Central memory CD4-positive, alpha-beta T cell (primary cell): Measurements from ENCODE around the gene KBTBD8.

Experiments
- DNase-seq: peaks from one replicate; pipeline ENCODE4 v3.0.0; 2022

KBTBD8 gene

DNA sequence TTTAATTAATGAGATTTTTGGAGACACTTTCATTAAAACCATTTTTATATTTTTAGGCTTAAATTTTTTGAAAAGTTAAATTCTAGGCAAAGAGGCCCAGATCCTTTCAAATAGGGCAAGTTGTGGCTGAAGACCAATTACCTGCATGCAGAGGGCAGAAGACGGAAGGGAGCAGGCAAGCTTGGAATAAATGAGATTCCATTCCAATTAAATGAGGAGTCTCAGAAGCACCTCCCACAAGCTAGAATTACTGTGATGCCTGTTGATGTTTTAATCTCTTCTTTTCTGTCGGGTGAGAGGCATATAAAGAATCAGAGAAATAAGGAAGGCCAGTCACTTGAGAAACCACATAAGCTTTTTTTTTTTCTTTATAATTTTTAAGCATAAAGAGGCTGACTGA is 46.8 kb downstream of the KBTBD8 start:
- no peak for DNase-seq

DNA sequence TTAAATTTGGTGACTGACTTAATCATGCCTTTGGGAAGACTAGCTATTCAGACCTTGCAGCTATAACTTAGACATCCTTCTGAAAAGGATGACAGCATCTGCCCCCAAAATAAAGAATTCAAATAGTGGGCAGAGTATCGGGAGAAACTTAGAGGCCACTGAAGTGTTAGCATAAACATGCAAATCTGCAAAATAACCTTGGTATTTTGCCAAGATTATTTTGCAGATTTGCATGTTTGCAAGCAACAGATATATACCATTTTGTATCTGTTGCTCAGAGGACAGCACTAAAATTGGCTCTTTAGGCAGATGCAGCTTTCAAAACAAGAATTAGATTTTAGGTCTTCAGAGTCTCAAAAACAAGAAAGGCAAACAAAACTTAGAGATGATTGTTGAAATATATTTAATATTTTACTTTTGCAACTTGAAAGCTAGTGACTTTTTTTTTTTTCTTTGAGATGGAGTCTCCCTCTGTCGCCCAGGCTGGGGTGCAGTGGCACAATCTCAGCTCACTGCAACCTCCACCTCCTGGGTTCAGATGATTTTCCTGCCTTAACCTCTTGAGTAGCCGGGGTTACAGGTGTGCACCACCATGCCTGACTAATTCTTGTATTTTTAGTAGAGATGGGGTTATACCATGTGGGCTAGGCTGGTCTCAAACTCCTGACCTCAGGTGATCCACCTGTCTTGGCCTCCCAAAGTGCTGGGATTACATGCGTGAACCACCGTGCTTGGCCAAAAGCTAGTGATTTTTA is 47.8 kb downstream of the KBTBD8 start:
- no peak for DNase-seq

DNA sequence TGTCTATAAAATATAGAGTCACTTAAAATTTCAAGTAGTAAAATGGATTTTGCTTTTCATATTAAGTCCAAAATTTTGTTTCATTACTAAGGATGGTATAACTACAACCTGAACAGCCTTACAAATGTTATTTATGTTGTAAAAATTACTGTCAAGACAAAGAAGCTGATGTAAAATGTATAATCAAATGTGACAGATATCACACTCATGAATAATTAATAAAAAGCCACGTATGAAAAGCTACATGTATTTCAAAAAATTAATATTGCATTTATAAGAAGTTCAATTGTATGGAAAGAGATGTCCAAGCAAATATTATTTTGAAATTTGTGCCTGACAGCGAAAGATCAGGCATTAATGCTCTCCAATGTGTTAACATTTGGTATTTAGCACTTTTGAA is 48.9 kb downstream of the KBTBD8 start:
- DNase-seq = no peak

DNA sequence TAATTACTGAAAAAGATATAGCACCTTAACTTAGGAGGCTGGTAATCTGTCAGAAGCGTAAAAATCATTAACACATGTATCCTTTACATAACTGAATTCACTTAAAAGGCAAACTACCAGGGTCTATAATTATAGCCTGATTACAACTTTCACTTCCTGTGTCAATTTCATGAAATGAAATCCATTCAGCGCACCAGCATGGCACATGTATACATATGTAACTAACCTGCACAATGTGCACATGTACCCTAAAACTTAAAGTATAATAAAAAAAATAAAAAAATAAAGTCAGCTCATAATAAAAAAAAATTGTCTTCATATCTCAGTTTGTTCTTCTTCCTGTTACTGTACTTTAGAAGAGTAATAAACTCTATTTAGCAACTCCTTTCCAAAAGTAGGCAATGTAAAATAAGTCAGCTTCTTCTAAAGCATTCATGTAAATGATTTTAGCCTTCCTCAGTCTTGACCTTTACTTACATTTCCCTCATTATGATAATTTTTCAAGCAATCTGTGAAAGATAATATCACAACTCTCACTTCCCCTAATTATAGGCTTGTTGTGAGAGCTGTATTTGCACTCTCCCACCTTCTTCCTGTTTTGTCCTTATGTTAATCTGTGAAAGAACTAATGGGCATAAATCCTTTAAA is 50.1 kb downstream of the KBTBD8 start:
- no peak for DNase-seq

DNA sequence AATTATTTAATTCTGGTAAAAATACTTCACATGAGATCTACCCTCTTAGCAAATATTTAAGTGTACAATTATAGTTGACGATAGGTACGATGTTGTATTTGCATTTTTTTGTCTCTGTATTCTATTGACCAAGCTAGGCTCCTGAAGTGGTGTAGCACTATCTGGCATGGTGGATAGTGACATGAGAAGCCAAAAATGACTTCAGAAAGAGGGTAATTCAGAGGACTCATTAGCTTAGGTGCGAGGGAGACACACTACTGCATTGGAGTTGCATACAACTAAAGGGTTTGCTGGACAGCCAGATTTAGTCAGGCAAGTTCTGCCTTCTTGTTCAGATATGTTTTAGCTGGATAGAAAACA is 50.6 kb downstream of the KBTBD8 start:
- DNase-seq = no peak

DNA sequence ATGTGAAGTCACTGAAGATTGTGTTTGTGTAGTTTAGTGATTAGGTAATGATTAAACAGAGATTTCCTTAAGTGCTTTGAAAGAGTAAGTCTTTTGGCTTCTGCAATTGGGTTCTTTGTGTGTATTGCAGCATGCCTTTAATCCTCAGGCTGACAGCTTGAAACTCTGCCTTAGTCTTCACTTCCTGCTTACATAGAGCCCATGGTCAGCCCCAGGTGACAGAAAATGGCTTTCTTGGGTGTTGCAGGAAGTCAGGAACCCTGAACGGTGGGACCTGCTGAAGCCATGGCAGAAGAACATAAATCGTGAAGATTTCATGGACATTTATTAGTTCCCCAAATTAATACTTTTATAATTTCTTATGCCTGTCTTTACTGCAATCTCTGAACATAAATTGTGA is 61.3 kb downstream of the KBTBD8 start:
- no peak for DNase-seq
